Measurements from ENCODE around the gene SH3BP4.

The SH3BP4 gene

DNA sequence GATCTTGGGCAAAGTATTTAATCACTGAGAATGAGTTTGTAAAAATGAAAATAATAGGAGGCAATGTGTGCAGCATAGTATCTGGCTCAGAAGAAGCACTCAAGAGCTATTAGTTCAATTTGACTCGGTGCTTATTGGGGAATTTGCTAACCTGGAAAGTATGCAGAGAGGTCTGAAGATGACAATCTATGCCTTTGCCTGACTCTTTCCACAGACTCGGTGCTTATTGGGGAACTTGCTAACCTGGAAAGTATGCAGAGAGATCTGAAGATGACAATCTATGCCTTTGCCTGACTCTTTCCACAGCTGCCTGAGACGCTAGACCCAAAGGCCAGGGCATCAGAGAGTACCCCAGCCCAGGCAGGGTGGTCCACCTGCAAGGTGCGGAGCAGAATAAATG, 12.2 kb upstream of the SH3BP4 start:
- in situ Hi-C loops (cut with HindIII; ENCODE audit: low pct_ligation_motif_present, low pct_unique_long_range_greater_than_20kb, low sequenced_read_pairs), result no loop called here

DNA sequence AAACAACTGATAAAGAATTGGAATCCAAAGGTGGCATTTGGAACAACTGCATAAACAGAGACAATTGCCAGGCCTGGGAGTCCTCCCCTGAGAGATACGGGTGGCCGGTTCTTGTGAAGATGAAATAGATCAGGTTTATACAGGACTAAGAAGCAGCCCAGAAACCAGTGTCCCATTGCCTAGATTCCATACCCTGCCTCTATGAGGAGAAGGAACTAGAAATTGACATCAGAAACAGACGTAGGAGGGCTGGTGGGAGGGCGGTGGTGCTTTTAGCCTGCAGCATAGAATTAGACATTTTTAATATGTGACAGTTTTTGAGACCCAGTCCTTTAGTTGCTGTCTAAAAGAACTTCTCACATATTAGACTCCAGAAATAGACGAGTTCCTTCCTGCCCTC, 11.8 kb upstream of the SH3BP4 start:
- DNase-seq, result no peak
- in situ Hi-C loops (cut with HindIII; ENCODE audit: low pct_ligation_motif_present, low pct_unique_long_range_greater_than_20kb, low sequenced_read_pairs), result no loop called here

More for the DNA sequence above, 12.2 kb upstream of the SH3BP4 start:
- no peak for DNase-seq

DNA sequence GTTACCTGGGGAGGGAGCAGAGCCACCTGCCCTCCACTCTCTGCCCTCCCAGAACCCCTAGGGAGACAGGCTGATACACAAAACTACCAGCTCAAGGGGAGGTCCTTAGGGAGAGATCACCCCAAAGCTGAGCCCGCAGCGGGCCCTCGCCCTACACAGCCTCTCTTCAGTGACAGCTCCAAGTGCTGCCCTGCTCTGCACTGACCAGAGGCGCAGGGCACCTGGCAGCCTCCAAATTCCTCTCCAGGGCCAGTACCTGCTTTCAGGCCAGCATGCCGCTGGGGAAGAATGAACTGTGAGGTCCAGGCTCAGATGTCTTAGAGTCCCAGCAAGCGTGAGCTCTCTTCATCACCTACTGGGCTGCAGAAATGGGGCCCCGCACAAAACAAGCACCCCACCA, 11.3 kb upstream of the SH3BP4 start:
- DNase-seq, result no peak
- in situ Hi-C loops (cut with HindIII; ENCODE audit: low pct_ligation_motif_present, low pct_unique_long_range_greater_than_20kb, low sequenced_read_pairs), result no loop called here

DNA sequence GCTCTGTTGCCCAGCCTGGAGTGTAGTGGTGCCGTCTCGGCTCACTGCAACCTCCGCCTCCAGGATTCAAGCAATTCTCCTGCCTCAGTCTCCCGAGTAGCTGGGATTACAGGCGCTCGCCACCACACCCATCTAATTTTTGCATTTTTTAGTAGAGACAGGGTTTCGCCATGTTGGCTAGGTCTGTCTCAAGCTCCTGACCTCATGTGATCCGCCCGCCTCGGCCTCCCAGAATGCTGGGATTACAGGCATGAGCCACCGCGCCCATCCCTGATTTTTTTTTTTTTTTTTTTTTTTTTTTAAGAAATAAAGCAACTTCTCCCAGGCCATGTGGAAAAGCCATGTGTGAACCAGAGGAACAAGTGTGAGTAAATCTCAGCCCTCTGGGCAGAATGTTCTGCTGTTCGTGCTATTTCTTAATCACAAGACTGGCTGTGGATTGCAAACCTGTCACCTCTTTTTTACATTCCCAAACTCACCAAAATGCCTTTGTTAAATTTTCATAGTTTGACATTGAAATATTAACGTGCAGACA, 6.4 kb upstream of the SH3BP4 start:
- in situ Hi-C loops (cut with HindIII; ENCODE audit: low pct_ligation_motif_present, low pct_unique_long_range_greater_than_20kb, low sequenced_read_pairs), result no loop called here
- no peak for DNase-seq

DNA sequence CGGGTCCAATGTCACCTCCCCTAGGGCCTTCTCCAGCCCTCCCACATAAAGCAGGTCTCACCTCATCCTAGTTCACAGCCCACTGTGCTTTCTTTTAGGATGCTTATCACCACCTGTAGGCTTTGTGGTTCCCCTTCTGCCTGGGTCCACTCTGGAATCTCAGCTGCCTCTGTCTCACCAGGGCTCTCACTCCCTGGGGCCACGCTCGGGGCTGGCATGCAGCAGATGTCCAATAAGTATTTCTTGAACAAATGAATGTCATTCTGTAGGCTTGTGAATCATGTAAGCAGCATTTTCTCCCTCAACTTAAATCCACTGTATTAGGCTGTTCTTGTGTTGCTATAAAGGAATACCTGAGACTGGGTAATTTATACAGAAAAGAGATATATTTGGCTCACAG, 4.3 kb upstream of the SH3BP4 start:
- DNase-seq, result no peak
- in situ Hi-C loops (cut with HindIII; ENCODE audit: low pct_ligation_motif_present, low pct_unique_long_range_greater_than_20kb, low sequenced_read_pairs), result no loop called here

DNA sequence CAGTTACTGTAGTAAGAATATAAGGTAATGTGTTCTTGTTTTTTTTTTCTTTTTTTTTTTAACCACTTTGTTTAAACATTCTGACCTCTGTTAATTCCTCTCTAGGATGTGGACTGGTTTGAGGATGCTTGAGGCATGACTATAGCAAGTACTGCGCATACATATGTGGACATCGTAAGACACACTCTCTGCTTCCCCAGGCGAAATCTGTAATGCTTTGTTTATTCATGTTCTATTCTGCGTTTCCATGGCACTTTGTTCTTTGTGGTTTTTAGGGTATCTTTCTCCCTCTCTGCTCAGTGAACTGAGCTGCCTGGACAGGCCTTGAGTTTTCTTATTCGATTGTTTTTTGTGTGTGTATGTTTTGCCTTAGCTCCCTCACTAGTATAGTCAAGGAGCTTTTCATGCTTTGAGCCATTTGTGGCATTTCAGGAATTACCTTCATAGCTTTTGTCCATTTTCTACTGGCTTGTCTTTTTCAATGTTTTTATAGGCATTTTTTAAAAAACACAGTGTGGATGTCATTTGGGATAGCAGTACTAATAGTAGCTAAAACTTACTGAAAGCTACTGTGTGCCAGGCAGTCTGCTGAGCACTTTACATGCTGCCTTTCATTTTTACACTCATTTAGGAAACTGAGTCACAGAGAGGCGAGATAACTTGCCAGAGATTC, 1.9 kb upstream of the SH3BP4 start:
- in situ Hi-C loops (cut with HindIII; ENCODE audit: low pct_ligation_motif_present, low pct_unique_long_range_greater_than_20kb, low sequenced_read_pairs), result no loop called here
- peak; percentile 45 for DNase-seq

DNA sequence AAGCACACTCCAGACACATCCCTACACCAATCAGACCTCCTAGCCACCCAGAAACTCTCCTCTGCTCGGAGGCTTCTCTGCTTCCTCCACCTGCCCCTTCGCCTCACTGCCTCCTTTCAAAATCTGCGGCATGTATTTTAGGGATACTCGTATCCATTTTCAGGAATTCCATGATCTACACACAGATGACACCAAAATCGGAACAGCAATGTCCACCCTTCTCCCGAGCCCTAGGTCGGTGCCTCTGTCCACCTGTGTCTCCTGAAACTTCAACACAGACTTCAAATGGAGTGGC, 1.4 kb upstream of the SH3BP4 start:
- in situ Hi-C loops (cut with HindIII; ENCODE audit: low pct_ligation_motif_present, low pct_unique_long_range_greater_than_20kb, low sequenced_read_pairs), result no loop called here
- DNase-seq, result no peak

DNA sequence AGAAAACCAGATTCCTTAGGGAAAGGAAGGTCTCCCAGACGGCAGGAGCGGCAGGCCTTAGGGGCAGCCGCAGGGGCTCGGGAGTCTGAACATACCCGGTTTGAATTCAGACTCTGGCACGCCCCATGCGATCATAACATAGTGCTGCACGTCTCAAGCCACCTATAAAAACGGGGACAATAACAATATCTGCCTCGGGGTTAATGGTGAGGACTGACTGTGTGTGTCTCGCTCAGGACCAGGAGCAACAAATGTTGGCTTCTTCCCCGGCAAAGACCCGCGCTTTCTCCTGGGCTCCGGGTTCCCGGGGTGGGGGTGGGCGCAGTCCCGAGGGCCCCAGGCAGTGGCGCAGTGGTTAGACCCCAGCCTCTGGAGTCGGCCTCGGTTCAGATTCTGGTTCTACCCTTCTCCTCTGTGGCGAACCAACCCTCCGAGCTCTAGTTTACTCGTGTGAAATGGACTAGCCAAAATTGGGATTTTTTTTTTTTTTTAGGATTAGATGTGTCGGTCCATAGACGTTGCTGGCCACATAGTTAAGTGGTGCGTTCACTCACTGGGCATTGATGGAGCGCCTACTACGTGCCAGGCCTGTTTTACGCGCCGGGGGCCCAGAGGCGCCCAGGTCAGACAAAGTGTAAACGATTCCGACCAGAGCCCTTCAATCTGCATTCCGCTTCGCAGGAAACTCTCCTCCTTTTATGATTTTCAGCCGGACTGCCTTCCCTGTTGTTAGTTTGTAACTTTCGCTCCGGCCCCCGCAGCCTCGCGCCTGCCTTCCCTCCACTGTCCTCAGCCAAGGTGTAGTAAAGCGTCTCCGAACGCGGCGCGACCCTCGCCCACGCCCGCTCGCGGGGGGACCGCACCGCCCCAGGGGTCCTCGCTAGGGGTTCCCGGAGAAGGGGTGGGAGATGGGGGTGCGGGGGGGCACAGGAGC, 820 bp upstream of the SH3BP4 start:
- DNase-seq, result peak; percentile 37
- in situ Hi-C loops (cut with HindIII; ENCODE audit: low pct_ligation_motif_present, low pct_unique_long_range_greater_than_20kb, low sequenced_read_pairs), result no loop called here

DNA sequence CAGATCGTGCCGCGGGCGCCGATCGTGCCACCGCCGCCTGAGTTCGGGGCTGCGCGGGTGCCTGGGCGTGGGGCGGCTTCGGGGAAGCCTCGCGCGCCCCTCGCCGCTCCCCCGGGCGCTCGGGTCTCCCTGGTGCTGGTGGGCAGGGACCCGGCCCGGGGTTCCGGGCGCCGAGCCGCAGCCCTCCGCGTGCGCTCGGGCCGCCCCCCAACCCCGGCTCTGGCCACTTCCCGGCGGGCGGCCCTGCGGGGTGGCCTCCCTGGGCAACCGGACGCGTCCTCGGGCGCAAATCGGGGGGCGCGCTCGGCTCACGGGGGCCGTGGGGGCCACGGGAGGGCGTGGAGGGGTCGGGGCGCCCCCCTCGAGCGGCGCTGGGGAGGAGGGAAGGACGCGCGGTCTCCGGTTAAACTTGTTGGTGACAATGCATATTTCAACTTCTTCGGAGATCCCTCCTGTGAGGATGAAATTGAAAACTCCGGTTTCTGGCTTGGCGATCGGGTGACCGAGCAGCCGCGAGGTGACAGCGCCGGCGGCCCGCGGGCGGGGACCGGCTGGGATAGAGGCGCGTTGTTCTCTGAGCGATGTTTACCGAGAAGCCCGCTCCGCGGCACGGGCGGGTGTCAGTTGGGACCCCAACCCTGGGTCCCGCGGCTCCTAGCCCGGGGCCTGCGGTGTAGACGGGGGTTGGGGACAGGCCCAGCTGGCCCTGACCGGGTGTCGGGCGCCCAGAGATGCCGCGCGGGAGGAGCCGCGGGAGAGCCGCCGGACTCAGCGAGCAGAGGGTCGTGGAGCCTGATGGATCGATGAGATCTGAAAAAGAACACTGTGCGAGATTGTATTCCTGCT, 676 bp downstream of the SH3BP4 start:
- in situ Hi-C loops (cut with HindIII; ENCODE audit: low pct_ligation_motif_present, low pct_unique_long_range_greater_than_20kb, low sequenced_read_pairs), result no loop called here
- no peak for DNase-seq

DNA sequence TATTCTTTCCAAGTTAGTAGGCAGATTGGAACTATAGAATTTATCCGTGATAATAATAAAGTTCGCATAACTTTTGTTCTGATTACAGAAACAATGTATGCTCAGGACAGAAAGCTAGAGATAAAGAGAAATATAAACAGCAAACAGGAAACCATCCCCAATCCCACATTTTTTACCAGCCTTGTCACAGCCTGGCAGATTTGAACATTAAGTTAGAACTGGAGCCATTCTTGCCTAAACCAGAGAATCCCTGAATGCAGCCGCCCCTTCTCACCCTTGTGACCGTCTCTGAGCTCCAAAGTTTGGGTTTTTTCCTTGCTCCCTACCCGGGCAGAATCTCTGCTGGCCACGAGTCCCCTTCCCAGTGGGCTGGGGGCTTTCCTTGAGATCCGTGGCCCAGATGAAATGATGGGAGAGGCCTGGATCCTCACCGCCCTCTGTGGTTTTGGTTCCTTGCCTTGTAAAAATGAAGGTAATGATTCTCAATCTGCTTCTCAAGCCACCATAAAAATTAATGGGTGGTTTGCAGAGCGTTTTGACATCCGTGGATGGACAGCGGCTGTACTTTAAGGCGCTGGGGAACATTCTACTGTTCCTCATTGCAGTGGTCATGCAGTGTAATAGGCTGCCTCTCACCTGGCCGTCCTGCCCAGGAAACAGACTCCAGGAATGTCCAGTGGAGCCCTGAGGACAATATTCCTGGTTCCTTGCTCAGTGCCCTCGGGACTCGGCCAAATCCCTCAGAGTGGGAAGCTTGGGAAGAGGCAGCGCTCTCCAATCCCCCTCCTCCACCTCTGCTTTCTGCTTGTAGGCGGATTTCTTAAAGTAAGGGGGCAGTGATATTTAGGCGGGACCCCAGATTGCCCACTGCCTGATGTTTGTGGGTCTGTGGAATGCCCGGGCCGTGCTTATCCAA, 1.6 kb downstream of the SH3BP4 start:
- DNase-seq, result no peak
- in situ Hi-C loops (cut with HindIII; ENCODE audit: low pct_ligation_motif_present, low pct_unique_long_range_greater_than_20kb, low sequenced_read_pairs), result no loop called here

DNA sequence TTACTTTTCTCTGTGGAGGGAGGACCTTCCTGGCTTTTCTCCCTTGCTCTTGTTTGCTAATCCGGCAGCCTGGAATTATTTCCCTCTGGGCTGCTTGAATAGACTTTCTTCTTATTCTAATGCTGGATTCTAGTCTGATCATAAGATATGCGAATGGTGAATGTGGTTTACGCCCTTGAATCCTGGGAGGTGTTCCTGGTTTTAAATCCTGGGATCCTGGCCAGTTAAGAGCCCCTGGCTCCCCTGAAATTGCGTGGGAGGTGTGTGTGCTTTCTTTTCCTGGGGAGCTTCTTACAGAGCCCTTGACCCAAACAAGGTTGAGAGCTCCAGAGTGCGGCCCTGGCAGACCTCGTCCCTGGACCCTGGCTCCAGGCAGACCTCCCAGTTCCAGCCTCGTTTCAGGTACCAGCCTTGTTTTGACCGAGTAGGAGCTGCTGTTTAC, 2.8 kb downstream of the SH3BP4 start:
- in situ Hi-C loops (cut with HindIII; ENCODE audit: low pct_ligation_motif_present, low pct_unique_long_range_greater_than_20kb, low sequenced_read_pairs), result no loop called here
- DNase-seq, result no peak

DNA sequence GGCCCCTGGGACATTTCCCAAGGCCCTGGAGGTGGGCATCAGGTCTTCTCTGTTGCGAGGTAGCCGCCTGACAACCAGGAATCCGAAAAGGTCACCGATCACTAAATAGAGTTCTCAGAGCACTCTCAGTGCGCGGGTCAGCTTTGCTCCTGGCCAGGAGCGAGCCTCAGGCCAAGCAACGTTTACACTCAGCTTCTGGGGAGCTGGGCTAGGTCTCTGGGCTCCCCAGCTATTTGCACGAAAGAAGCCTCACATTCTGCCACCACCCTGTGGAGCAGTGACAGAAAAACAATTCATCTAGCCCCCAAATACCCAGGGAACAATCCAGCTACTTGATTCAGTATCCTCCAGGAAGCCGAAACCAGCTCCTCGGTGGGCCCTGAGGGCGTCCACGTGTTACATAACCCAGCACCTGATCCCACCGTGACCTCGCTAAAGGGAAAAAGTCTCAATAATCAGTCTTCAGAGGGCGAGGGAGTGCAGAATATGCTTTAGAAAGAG, 3.3 kb downstream of the SH3BP4 start:
- in situ Hi-C loops (cut with HindIII; ENCODE audit: low pct_ligation_motif_present, low pct_unique_long_range_greater_than_20kb, low sequenced_read_pairs), result no loop called here

DNA sequence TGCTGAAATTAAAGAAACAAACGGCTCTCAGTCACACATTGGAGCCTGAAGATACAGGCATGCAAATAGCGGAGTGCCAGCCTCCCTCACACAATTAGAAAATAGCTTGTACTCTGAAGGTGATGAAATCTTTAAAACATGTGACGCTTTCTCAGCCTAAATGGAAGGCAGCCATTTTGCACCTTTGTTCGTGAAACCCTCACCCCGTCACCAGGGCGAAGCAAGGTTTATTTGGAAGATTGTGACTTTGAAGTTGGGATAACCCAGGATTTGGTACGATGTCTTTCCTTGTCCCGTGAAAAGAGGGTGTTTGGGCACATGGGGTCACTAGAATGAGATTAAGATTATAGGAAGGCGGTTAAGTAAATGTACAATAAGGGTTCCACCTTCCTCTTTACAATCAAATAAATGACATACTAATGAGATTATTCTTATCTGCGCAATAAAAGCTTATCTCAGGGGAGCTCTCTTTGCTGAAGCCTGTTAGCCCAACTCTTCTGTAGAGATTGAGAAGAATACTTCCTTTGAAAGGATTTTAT, 4.2 kb downstream of the SH3BP4 start:
- in situ Hi-C loops (cut with HindIII; ENCODE audit: low pct_ligation_motif_present, low pct_unique_long_range_greater_than_20kb, low sequenced_read_pairs), result no loop called here
- no peak for DNase-seq

More for the DNA sequence above, 3.3 kb downstream of the SH3BP4 start:
- no peak for DNase-seq

DNA sequence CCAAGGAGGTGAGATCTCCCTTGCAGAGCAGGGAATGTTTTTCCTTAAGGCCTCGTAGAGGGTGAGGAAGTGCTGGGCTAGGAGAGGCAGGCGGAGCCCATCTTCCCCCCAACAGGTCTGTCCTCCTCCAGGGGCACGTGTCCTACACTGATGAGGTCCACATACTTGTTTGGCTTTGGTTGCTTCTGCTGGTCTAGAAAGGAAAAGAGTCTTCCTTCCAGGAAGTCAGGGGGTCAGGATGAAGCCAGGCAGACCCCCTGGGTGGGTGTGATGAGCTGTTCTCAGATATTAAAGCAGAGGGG, 6.0 kb downstream of the SH3BP4 start:
- no peak for DNase-seq
- in situ Hi-C loops (cut with HindIII; ENCODE audit: low pct_ligation_motif_present, low pct_unique_long_range_greater_than_20kb, low sequenced_read_pairs), result no loop called here

DNA sequence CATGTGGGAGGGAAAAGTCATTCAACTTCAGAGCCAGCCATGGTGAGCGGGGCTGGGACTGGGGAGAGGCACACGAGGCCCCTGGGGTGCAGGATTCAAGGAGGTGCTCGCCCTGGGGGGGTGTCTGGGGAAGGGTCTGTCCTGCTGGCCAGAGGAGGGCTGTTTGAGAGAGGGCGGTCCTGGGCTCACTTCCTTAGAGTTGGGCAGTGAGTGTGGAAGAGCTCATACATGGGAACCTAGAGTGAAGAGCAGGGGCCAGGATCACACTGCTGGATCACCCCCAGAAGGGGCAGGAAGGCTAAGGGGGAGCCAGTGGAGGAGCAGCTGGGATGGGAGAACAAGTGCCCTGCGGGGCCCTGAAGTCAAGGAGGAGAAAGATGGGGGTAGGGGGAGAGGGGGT, 6.5 kb downstream of the SH3BP4 start:
- in situ Hi-C loops (cut with HindIII; ENCODE audit: low pct_ligation_motif_present, low pct_unique_long_range_greater_than_20kb, low sequenced_read_pairs), result no loop called here

DNA sequence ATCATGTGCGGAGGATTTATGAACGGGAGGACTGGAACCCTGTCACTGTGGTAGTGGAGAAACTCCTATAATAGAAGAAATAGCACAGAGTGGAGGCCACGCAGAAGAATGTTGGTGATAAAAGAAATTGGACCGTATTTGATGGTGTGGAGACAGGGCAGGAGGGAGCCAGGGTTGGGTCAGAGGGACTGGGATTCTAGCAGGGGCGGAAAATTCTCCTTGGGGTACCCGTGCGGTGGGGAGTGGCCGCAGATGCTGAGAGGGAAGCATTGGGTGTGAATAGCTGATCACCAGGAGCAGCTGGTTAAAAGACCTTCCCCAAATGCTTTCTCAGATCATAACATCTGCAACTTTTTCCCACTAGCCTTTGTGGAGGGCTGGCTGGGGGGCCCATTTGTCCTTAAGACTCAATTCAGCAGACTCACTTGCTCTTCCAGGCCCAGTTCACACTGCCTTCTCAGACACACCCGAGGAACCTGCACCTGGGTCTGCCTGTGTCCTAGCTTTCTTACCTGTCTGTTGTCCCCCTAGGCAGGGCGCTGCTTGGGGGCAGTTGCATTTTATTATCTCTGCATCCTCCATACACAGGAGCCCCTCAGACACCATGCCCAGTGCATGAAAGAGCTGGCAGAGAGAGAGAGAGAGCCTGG, 7.1 kb downstream of the SH3BP4 start:
- DNase-seq, result no peak
- in situ Hi-C loops (cut with HindIII; ENCODE audit: low pct_ligation_motif_present, low pct_unique_long_range_greater_than_20kb, low sequenced_read_pairs), result no loop called here

More for the DNA sequence above, 6.5 kb downstream of the SH3BP4 start:
- no peak for DNase-seq

All from ACHN (cell line).